Brain microvascular endothelial cell (primary cell): ENCODE data around the gene CDH23.

Experiments used
- DNase-seq: peaks from one replicate; pipeline ENCODE4 v3.0.0-alpha.2; 2020
- H3K27ac ChIP-seq: fragments of 250-450 bp; sonication (Bioruptor Pico); 2 replicates; pipeline ENCODE4 v1.5.1; 2020; ENCODE audit warnings: mild to moderate bottlenecking, moderate library complexity
- H3K27me3 ChIP-seq: fragments of 250-450 bp; sonication (Bioruptor Pico); replicated peaks from 2 replicates; pipeline ENCODE4 v1.5.1; 2020; ENCODE audit warnings: mild to moderate bottlenecking
- H3K36me3 ChIP-seq: fragments of 250-450 bp; sonication (Bioruptor Pico); replicated peaks from 2 replicates; pipeline ENCODE4 v1.5.1; 2020; ENCODE audit warnings: mild to moderate bottlenecking
- H3K4me3 ChIP-seq: 2 replicates; pipeline ENCODE4 v1.5.1; 2011; ENCODE audit warnings: low read depth, mild to moderate bottlenecking, control low read depth, low read length, moderate library complexity
- CTCF ChIP-seq: IDR thresholded peaks from 2 replicates; pipeline ENCODE4 v1.5.1; 2011; ENCODE audit warnings: low read depth, mild to moderate bottlenecking, moderate library complexity, low read length, control low read depth, inconsistent platforms; ENCODE audit errors: missing control alignments
- in situ Hi-C: cut with HindIII; loops from 2 replicates; pipeline ENCODE4 v1.10.0; 2017; ENCODE audit warnings: low sequenced_read_pairs, low pct_ligation_motif_present

The CDH23 gene

DNA sequence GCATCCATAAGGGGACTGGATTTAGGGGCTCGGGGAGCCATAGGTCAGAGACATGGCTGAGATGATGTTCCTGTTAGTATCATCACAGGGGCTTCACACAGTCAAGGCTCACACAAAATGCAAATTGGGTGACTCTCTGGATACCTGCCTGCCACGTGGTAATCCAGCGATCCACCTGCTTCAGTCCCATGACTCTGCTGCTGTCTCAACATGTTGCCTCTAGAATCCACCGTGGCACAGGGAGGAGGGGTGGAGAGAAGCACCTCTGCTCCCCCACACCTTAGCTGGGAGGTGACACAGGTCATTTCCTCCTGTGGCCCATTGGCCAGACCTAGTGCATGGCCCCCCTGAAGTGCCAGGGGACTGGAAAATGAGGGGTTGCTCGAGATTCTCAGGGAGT is 83.1 kb downstream of the CDH23 start:
- in situ Hi-C loops = no loop called here
- TF ChIP-seq CTCF = no peak
- H3K27ac ChIP-seq = no peak overlapping the region
- peaks cover 11% of the 10 kb centered on the region for H3K27me3 ChIP-seq
- DNase-seq = no peak
- no peak overlapping the region for H3K4me3 ChIP-seq
- no peaks in the 10 kb centered on the region for H3K36me3 ChIP-seq

GRCh38 chr10:71480662-71481061 is 83.9 kb downstream of the CDH23 start:
- Histone ChIP-seq H3K27ac (no peak overlapping the region), H3K4me3 (no peak overlapping the region), H3K27me3 (peaks cover 11% of the 10 kb centered on the region), H3K36me3 (no peaks in the 10 kb centered on the region)
- in situ Hi-C loops = no loop called here
- TF ChIP-seq CTCF = no peak
- DNase-seq = no peak

- DNase-seq = no peak
- no peak overlapping the region for H3K4me3 ChIP-seq
- no peaks in the 10 kb centered on the region for H3K36me3 ChIP-seq
- H3K27ac ChIP-seq = no peak overlapping the region
- H3K27me3 ChIP-seq = peaks cover 11% of the 10 kb centered on the region
- in situ Hi-C loops = no loop called here
- TF ChIP-seq CTCF = no peak
Measured at GRCh38 chr10:71481746-71482410, 85.2 kb downstream of the CDH23 start.

GRCh38 chr10:71482620-71483019 is 85.9 kb downstream of the CDH23 start:
- TF ChIP-seq CTCF = no peak
- no peak overlapping the region for H3K27ac ChIP-seq
- H3K36me3 ChIP-seq = no peaks in the 10 kb centered on the region
- H3K27me3 ChIP-seq = peaks cover 11% of the 10 kb centered on the region
- DNase-seq = no peak
- no peak overlapping the region for H3K4me3 ChIP-seq
- in situ Hi-C loops = no loop called here

DNA sequence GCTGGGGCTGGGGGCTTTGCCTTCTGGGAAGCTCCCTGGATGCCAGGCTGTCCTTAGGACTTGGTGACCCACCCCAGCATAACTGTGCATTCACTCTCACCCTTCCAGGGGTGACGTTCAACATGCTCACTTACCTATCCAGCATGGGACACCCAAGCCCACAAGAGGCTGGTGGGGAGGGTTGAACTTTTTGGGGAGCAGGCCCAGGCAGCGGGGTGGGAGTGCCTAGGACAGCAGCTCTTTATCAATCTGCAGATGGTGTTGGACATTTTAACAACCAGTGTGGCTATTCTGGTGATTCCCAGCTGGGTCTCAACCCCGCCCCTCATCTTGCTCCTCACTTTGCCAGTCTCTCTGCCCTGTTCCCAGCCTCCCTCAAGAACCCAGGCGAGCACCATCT is 86.4 kb downstream of the CDH23 start:
- DNase-seq = no peak
- no peak for TF ChIP-seq CTCF
- H3K27ac ChIP-seq = no peak overlapping the region
- no peak overlapping the region for H3K4me3 ChIP-seq
- H3K36me3 ChIP-seq = no peaks in the 10 kb centered on the region
- in situ Hi-C loops = no loop called here
- peaks cover 11% of the 10 kb centered on the region for H3K27me3 ChIP-seq
